Measurements from ENCODE around the gene SPSB1.

SPSB1 gene

DNA sequence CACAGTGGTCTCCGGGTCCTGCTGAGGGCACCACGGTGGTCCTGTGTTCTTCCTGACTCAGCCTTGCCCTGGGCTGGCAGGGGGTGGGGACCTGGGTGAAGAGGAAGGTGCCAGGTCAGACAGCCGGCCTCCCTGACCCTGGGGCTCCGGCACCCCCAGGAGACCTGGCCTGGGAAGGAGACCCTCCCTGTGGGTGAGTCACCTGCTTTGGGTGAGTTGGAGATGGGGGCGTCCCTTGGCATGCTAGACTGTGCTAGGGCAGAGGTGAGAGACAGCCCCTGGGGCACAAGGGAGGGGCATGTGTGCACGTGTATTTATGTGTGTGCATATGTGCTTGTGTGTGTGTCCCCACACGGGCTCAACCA lies 23.4 kb downstream of the SPSB1 start:
- DNase-seq (ENCODE audit: low spot score): no peak
- in situ Hi-C loops (cut with MboI; ENCODE audit: low pct_unique_long_range_greater_than_20kb, low sequenced_read_pairs, unreplicated experiment): no loop called here
- TF ChIP-seq, protein P1, sequence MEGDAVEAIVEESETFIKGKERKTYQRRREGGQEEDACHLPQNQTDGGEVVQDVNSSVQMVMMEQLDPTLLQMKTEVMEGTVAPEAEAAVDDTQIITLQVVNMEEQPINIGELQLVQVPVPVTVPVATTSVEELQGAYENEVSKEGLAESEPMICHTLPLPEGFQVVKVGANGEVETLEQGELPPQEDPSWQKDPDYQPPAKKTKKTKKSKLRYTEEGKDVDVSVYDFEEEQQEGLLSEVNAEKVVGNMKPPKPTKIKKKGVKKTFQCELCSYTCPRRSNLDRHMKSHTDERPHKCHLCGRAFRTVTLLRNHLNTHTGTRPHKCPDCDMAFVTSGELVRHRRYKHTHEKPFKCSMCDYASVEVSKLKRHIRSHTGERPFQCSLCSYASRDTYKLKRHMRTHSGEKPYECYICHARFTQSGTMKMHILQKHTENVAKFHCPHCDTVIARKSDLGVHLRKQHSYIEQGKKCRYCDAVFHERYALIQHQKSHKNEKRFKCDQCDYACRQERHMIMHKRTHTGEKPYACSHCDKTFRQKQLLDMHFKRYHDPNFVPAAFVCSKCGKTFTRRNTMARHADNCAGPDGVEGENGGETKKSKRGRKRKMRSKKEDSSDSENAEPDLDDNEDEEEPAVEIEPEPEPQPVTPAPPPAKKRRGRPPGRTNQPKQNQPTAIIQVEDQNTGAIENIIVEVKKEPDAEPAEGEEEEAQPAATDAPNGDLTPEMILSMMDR (IDR thresholded peaks at IDR 0.05; ENCODE audit: extremely low read depth, insufficient read depth, missing control alignments): no peak

DNA sequence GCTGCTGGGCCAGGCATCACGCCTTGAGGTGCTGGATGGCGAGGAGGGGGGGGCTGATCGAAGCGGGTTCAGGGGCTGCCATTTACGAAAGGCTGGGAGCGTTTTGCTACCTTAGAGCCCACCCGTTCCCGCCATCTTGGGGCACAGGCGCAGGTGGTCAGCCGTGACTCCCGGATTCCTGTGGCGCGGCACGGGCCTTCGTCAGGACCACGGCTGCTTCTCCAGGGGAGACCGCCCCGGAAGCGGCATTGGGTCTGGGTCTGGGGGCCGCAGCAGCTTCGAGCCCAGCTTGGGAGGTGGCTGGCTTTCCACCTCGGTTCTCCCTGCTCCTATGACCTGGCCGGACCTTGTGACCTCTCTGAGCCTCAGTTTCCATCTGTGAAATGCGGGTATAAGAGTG lies 23.8 kb downstream of the SPSB1 start:
- no peak for DNase-seq (ENCODE audit: low spot score)
- in situ Hi-C loops (cut with MboI; ENCODE audit: low pct_unique_long_range_greater_than_20kb, low sequenced_read_pairs, unreplicated experiment): no loop called here
- TF ChIP-seq, protein P1 (IDR thresholded peaks at IDR 0.05; ENCODE audit: extremely low read depth, insufficient read depth, missing control alignments): no peak

DNA sequence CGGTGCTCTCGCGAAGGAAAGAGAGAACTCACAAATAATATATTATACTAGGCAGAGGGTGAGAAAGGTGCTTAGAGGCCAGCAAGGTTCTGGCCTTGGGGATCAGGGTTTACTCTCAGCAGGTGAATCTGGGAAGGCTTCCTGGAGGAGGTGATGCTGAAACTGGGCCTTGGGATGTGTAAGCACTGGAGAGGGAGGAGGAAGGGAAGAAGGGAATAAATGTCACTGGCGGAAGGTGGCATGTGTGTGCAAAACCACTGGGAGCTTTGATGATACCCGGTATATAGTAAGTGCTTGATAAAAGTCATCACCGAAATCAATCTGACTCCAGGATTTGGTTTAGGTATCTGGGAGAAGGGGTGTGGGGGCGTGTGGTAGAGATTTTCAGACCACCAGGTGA lies 24.4 kb downstream of the SPSB1 start:
- in situ Hi-C loops (cut with MboI; ENCODE audit: low pct_unique_long_range_greater_than_20kb, low sequenced_read_pairs, unreplicated experiment): no loop called here
- TF ChIP-seq, protein P1 (IDR thresholded peaks at IDR 0.05; ENCODE audit: extremely low read depth, insufficient read depth, missing control alignments): no peak
- no peak for DNase-seq (ENCODE audit: low spot score)

DNA sequence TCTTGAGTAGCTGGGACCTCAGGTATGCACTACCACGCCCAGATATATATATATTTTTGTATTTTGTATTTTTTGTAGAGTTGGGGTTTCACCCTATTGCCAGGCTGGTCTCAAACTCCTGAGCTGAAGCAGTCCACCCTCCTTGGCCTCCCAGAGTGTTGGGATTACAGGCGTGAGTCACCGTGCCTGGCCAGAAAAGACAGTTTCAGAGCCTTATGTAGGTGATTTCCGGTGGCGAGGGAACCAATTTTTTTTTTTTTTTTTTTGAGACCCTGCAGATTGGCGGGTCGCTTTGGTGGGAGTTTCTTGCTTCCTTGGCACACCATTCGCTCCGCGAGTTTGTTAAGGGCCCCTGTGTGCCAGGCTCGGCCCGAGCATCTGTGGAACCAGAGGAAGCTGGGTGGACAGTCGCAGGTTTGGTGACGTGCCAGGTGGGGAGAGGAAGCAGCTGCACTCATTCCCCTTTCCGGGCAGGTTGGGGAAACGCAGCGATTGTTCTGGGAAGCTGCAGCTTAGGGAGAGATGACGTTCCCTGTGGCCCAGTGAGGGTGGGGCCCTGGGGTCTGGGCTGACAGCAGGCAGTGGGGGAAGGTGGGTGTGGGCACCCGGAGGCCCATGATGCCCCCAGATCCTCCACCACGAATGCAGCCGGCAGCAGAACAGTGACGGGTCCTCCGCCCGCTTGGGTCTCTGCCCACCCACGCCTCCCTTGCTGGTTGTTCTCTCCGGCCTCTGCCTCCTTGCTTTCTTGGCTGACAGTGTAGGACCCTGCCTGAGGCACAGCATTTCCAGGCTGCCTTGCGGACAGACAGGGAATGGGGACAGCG lies 25.1 kb downstream of the SPSB1 start:
- TF ChIP-seq, protein P1 (IDR thresholded peaks at IDR 0.05; ENCODE audit: extremely low read depth, insufficient read depth, missing control alignments): no peak
- in situ Hi-C loops (cut with MboI; ENCODE audit: low pct_unique_long_range_greater_than_20kb, low sequenced_read_pairs, unreplicated experiment): no loop called here
- DNase-seq (ENCODE audit: low spot score): no peak

DNA sequence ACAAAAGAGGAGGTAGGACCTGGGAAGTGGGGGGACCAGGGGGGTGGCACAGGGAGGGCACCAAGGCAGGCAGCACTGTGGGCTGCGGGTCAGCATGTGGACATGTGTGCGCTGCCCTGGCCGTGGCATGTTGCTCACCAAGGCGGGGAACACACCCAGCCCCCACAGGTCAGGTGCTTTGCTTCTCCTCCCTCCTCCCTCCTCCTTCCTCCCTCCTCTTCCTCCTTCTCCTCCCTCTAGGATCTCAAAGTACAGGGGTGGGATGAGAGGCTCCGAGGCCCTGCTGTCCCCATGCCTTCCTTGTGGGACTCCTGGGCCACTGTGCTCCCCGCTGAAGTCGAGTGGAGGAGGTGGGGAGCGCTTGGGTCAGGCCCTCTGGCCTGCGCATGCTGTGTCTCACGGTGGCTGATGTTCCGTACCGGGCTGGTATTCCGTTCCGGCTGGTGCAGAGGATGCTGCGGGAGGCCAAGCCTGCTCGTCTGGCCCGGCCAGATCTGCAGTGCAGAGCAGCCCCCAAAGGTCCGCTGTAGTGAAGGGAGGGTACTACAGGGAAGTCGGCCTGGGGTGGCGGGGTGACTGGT lies 26.6 kb downstream of the SPSB1 start:
- TF ChIP-seq, protein P1 (IDR thresholded peaks at IDR 0.05; ENCODE audit: extremely low read depth, insufficient read depth, missing control alignments): no peak
- in situ Hi-C loops (cut with MboI; ENCODE audit: low pct_unique_long_range_greater_than_20kb, low sequenced_read_pairs, unreplicated experiment): no loop called here
- no peak for DNase-seq (ENCODE audit: low spot score)

DNA sequence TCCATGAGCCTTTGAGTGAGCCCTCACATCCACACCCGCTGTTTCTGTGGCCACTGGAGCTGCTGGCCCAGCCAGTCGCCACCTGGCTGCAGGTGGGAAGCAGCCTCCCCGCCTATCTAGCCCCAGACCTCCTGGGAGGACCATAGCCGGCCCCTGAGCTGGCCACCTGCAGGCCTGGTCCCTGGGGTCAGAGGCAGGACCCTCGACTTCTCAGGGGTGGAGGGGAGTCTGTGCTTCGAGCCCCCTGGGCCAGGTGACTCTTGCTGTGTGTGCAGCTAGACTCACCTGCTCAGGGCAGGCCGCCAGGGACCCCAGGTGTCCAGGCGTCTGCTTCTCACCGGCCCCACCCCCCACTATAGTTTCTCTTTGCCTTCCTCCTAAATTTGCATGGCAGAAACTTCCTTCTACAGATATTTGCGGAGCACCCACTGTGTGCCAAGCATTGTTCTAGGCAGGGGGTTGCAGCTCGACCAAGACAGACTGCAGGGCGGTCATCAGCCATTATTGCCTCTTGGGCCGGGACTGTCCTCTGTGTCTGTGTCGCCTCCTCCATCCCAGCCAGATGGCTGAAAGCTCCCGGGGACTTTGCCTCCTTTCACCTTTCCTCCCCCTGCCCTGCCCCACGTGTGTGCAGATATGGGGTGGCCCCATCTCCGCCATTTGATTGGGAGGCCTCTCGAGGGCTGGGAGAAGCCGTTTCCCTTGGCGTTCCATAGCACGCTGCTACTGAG lies 27.3 kb downstream of the SPSB1 start:
- in situ Hi-C loops (cut with MboI; ENCODE audit: low pct_unique_long_range_greater_than_20kb, low sequenced_read_pairs, unreplicated experiment): no loop called here
- no peak for DNase-seq (ENCODE audit: low spot score)
- TF ChIP-seq, protein P1 (IDR thresholded peaks at IDR 0.05; ENCODE audit: extremely low read depth, insufficient read depth, missing control alignments): no peak

Measured in GM13977 (cell line).